ENCODE measurements around the gene SFI1.
"Not testable (repeated sequence)": the region's sequence is repeated elsewhere in the genome, so short reads cannot be mapped to it uniquely, and the experiment has no call there.

SFI1 gene

GRCh38 chr22:31493355-31493754 is 3.0 kb upstream of the SFI1 start:
- DNase-seq (ENCODE audit: low spot score) = not testable (repeated sequence)

GRCh38 chr22:31495343-31495742 is 993 bp upstream of the SFI1 start:
- no peak for DNase-seq (ENCODE audit: low spot score)

GRCh38 chr22:31496735-31497146 is 405 bp downstream of the SFI1 start:
- peak; percentile 18 for DNase-seq (ENCODE audit: low spot score)

GRCh38 chr22:31497148-31497938 is 1.0 kb downstream of the SFI1 start:
- no peak for DNase-seq (ENCODE audit: low spot score)

- no peak for DNase-seq (ENCODE audit: low spot score)
Observed at GRCh38 chr22:31501738-31502137, 5.4 kb downstream of the SFI1 start.

GRCh38 chr22:31503211-31503964 is 7.1 kb downstream of the SFI1 start:
- DNase-seq (ENCODE audit: low spot score) = no peak

GRCh38 chr22:31504282-31504681 is 7.9 kb downstream of the SFI1 start:
- peak; percentile 29 for DNase-seq (ENCODE audit: low spot score)

- not testable (repeated sequence) for DNase-seq (ENCODE audit: low spot score)
Observed at GRCh38 chr22:31507517-31507916, 11.2 kb downstream of the SFI1 start.

GRCh38 chr22:31508536-31508935 is 12.2 kb downstream of the SFI1 start:
- no peak for DNase-seq (ENCODE audit: low spot score)

GRCh38 chr22:31509061-31509762 is 12.9 kb downstream of the SFI1 start:
- no peak for DNase-seq (ENCODE audit: low spot score)

GRCh38 chr22:31520051-31520450 is 23.7 kb downstream of the SFI1 start:
- no peak for DNase-seq (ENCODE audit: low spot score)

- DNase-seq (ENCODE audit: low spot score) = not testable (repeated sequence)
Observed at GRCh38 chr22:31524132-31524531, 27.8 kb downstream of the SFI1 start.

- no peak for DNase-seq (ENCODE audit: low spot score)
Observed at GRCh38 chr22:31526270-31526669, 29.9 kb downstream of the SFI1 start.

GRCh38 chr22:31530823-31531195 is 34.5 kb downstream of the SFI1 start:
- peak; percentile 24 for DNase-seq (ENCODE audit: low spot score)

- DNase-seq (ENCODE audit: low spot score) = peak; percentile 13
Observed at GRCh38 chr22:31532060-31532459, 35.7 kb downstream of the SFI1 start.

GRCh38 chr22:31533374-31533773 is 37.0 kb downstream of the SFI1 start:
- no peak for DNase-seq (ENCODE audit: low spot score)

GRCh38 chr22:31537019-31537535 is 40.7 kb downstream of the SFI1 start:
- no peak for DNase-seq (ENCODE audit: low spot score)

- no peak for DNase-seq (ENCODE audit: low spot score)
Observed at GRCh38 chr22:31538815-31539214, 42.5 kb downstream of the SFI1 start.

GRCh38 chr22:31540166-31540565 is 43.8 kb downstream of the SFI1 start:
- DNase-seq (ENCODE audit: low spot score) = not testable (repeated sequence)

- DNase-seq (ENCODE audit: low spot score) = no peak
Observed at GRCh38 chr22:31540966-31541365, 44.6 kb downstream of the SFI1 start.

GRCh38 chr22:31544481-31545480 is 48.4 kb downstream of the SFI1 start:
- no peak for DNase-seq (ENCODE audit: low spot score)
